RPMI8226 (cell line): ENCODE data around the gene HS3ST3B1.

Source experiments
- DNase-seq: peaks from one replicate; pipeline ENCODE4 v3.0.0-alpha.2; 2015

HS3ST3B1 gene

DNA sequence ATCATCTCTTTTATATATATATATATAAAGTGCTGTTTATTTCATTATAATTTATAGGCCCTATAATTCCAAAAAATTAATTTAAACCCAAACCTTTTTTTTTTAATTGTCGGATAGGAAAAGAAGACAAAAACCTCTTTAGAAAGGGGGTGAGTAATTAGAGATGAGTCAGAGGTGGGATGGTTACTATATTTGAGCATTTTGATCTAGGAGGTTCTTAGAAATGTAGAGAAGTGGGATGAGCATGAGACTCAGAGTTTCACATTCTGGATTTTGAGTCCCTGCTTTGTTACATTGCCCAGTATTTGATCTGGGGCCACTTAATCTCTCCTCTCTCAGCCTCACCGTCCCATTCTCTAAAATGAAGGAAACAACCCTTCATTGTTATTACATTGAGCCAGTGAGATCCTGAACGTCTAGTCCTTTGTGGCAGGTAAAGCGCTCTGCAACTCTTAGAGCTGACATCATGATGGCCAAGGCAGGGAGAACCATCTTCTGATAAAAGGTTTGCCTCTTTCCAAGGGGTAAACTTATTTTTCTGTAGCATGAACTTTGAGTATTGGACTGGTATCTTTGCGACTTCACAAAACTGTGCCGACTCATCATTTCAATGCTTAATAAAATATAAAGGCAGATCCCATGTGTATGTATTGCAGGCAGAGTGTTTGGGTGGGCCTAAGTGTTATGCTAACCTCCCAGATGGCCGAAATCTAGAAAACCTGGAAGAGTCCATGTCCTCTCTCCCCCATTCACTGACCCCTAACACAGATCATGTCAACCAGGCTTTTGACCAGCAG lies 21.3 kb downstream of the HS3ST3B1 start:
- no peak for DNase-seq

GRCh38 chr17:14323522-14323981 lies 22.7 kb downstream of the HS3ST3B1 start:
- no peak for DNase-seq

DNA sequence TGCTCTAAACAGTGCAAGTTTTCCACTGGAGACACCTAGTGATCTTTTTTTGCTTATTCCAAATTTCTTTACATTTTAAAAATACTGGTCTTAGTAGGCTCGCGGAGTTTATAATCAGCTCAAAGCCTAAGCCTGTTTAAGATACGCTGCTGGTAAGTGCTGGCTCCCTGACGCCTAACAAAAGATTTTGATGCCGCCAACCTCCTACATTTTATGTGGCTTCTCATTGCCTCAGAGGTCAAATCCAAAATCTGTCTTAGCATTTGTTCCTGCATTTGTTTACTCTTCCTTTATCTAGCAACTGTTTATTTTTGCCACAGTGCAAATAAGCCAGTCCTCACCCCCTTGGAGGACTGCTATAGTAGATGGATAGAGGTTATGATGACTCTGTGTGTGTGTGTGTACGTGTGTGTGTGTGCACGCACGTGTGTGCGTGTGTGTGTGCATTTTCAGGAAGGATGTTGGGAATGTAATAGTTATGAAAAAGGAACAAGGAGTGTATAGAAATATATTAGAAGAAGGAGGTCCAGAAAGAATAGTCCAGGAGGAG lies 24.8 kb downstream of the HS3ST3B1 start:
- DNase-seq, result no peak

DNA sequence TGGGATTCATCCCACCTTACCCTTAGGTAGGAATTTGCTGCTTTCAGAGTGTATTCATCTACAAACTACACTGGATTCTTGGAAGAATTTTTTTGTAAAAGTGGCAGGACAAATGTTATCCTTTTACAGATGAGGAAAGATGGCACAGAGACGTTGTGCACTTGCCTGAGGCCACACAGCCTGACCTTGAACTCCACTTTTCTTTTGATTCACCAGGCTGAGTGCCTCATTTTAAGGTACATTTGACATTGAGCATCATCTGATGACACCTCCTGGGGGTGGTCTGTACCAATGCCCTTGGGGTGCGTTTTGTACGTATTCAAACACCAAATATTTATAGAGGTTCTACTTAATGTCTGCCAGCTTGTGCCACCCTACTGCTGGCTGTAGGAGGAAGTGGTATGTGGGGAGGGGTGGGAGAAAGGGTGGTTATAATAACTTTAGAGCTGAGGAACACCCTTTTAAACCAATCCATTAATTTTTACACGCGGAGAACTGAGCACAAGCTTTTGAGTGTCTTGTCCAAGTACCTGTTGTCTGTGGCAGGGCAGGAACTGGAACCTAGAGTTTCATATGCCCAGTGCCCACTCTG lies 29.1 kb downstream of the HS3ST3B1 start:
- no peak for DNase-seq

DNA sequence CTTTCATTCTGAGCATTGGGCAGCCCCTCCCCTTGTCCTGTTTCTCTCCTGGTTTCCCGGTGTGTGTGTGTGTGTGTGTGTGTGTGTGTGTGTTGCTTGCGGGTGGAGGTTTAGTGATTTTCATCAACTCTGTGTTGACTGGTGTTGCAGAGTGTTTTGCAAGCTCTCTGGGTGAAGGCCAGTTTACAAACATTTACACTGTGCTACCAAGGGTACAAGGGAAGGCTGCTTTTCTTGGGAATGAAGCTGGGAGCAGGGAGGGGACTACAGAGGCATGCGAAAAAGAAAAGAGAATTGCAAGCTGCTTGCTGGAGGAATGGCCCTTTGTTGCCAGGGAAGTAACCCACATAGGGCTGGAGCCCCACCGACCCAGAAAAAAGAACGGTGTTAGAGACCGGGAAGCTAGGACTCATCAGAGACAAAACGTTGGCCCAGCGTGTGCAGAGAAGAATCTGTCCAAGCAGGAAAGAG lies 29.6 kb downstream of the HS3ST3B1 start:
- no peak for DNase-seq

DNA sequence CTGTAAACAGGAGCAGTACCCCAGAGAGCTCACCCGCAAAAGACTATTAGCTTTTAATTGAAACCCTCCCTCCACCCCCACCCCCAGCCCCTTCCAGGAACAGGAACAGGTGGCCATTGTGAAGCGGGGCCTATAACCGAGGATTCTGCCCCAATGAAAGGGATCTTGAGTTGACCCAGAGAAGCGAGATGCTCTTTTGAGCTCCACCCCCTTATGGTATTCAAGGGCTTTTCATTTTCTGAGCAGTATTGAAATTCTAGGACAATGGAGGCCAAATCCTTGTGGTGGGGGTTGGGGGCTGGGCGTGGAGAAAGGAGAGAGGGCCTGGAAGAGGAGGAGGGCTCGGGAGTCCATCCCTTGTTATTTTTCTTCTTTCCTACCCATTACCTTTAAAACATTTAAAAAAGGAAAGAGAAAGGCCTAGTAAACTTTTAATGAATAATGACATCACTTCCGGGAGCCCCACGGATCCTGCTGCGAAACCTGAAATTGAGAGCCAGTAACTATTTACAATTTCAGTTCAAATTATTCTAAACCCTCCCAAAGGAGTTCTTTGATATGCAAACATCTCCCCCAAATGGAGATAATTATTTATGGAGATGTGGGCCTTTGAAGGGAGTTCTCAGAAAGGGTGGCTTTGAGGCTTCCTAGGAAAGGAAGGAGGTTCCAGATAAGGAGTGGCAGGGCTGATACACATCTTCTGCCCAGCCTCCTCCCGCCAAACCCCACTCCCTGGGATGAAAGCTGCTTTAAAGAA lies 30.5 kb downstream of the HS3ST3B1 start:
- DNase-seq, result no peak

- DNase-seq, result no peak
These were observed 31.1 kb downstream of the HS3ST3B1 start for GRCh38 chr17:14331982-14332298.

DNA sequence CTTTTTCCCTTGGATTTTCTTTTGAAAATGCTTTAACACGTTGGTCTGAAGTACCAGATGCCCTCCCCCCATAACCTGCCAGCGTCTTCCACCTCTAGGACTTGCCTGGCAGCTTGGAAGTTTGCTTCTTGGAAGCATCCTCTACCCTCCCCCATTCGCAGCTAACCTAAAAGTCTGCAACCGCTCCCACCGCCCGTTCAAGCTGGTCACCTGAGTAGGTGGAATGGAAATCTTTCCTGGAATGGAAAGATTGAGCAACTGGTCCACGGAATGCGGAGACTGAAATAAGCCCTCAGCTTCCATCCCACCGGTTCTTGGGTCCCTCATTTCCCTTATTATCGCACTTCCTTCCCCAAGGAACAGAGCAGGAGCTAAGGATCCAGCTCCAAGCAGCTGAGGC lies 31.4 kb downstream of the HS3ST3B1 start:
- DNase-seq, result no peak

DNA sequence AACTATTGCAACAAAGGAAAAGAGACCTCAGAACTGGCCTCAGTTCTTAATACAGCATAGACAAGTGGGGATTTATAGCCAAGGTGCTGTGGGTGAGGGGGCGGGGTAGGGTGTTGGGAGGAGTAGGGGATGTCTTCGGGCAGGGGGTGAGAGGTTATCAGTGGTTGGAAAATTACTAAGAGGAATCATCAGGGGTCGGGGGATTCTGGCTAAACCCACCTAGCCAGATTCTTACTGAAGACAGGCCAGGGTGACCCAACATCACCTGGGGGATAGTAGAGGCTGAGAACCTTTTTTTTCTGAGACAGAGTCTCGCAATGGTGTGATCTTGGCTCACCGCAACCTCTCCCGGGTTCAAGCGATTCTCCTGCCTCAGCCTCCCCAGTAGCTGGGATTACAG lies 32.6 kb downstream of the HS3ST3B1 start:
- no peak for DNase-seq

- no peak for DNase-seq
These were observed 33.5 kb downstream of the HS3ST3B1 start for GRCh38 chr17:14334276-14334840.

- no peak for DNase-seq
These were observed 34.0 kb downstream of the HS3ST3B1 start for GRCh38 chr17:14334919-14335318.

GRCh38 chr17:14336418-14336817 lies 35.5 kb downstream of the HS3ST3B1 start:
- no peak for DNase-seq

DNA sequence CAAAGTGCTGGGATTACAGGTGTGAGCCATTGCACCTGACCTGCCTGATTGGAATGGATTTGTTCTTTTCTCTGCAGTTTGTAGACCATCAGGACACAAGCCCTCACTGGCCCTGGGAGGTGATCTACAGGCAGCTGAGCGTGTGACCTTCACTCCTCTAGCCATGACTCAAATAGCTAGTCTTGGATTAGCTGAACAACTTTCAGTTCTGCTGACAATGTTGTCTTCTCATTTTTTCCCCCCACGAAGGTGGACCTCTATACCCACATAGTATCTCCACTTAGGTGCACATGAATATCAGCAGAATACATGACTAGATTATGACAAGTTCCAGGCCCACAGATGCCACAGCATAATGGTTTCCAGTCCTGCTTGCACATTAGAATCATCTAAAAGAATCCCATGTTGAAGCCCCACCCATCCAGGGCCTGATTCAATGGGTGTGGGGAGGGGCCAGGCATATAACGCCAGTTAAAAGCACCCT lies 36.8 kb downstream of the HS3ST3B1 start:
- no peak for DNase-seq

GRCh38 chr17:14340857-14341754 lies 40.2 kb downstream of the HS3ST3B1 start:
- DNase-seq, result no peak

- no peak for DNase-seq
These were observed 41.0 kb downstream of the HS3ST3B1 start for GRCh38 chr17:14341866-14342265.

GRCh38 chr17:14346801-14347200 lies 45.9 kb downstream of the HS3ST3B1 start:
- no peak for DNase-seq

DNA sequence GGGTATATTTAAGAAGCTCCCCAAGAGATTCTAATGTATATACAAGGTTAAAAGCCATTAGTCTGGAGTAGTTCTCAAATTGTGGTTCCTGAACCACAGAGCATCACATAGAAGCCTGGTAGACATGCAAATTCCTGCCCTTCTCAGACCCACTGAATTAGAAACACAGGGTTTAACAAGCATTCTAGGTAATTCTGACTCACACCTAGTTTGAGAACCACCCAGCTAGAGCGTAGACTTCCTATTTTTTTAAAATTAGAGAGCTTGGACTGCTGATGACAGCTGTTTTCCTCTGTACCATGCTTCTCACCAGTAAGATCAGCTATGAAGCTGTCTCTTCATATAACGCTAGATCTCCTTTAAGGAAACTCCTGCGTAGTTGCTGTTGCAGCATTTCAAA lies 50.6 kb downstream of the HS3ST3B1 start:
- DNase-seq, result peak; percentile 6

GRCh38 chr17:14352136-14352535 lies 51.3 kb downstream of the HS3ST3B1 start:
- no peak for DNase-seq

GRCh38 chr17:14353861-14354474 lies 53.1 kb downstream of the HS3ST3B1 start:
- DNase-seq, result no peak

- DNase-seq, result no peak
These were observed 53.9 kb downstream of the HS3ST3B1 start for GRCh38 chr17:14354807-14355206.

DNA sequence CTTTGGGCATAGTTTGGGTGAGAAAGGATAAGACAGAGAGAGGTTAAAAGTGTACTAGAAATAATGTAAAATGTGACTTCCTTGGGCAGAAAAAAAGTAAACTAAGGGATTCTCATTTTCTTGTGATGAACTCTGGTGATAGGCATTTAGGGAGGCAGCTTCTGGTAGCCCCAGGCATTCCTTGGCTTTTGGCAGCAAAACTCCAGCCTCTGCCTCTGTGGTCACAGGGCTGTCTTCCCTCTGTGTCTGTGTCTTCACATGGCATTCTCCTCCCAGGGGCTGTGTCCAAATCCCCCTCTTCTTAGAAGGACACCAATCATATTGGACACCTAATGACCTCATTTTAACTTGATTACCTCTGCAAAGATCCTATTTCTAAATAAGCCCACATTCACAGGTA lies 54.7 kb downstream of the HS3ST3B1 start:
- no peak for DNase-seq
